ENCODE results near the gene UMODL1.
A peak's percentile ranks its signal among the peaks of the same experiment; 100 is the strongest.

Gene UMODL1

GRCh38 chr21:42094811-42095210 lies 23.7 kb downstream of the UMODL1 start:
- TF ChIP-seq CTCF (IDR thresholded peaks at IDR 0.05; ENCODE audit: low read depth, low read length, missing control alignments) = no peak
- no peak overlapping the region for H3K4me3 ChIP-seq (replicated peaks; ENCODE audit: low read depth, low read length)
- DNase-seq (ENCODE audit: extremely low read depth, low read depth) = no peak

DNA sequence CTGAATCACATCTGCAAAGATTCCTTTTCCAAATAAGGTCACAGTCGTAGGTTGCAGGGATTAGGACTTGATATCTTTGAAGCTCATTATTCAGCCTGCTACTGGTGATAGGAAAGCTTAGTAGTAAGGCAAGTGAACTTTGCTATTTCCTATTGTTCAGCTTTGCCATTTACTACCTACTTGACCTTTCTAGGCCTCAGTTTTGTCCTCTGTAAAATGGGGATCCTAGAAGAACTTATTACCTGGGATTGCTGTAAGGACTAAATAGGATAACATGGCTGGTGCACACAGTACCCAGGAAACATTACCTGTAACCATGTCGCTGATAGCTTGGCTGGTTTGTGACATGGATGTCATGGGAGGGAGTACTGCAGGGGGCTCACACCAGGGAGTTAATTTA lies 24.5 kb downstream of the UMODL1 start:
- no peak overlapping the region for H3K4me3 ChIP-seq (replicated peaks; ENCODE audit: low read depth, low read length)
- no peak for DNase-seq (ENCODE audit: extremely low read depth, low read depth)
- no peak for TF ChIP-seq CTCF (IDR thresholded peaks at IDR 0.05; ENCODE audit: low read depth, low read length, missing control alignments)

- DNase-seq (ENCODE audit: extremely low read depth, low read depth) = no peak
- TF ChIP-seq CTCF (IDR thresholded peaks at IDR 0.05; ENCODE audit: low read depth, low read length, missing control alignments) = no peak
- H3K4me3 ChIP-seq (replicated peaks; ENCODE audit: low read depth, low read length) = no peak overlapping the region
Observed at GRCh38 chr21:42096566-42096965, 25.4 kb downstream of the UMODL1 start.

GRCh38 chr21:42097274-42097673 lies 26.2 kb downstream of the UMODL1 start:
- DNase-seq (ENCODE audit: extremely low read depth, low read depth) = no peak
- TF ChIP-seq CTCF (IDR thresholded peaks at IDR 0.05; ENCODE audit: low read depth, low read length, missing control alignments) = no peak
- H3K4me3 ChIP-seq (replicated peaks; ENCODE audit: low read depth, low read length) = no peak overlapping the region

- no peak overlapping the region for H3K4me3 ChIP-seq (replicated peaks; ENCODE audit: low read depth, low read length)
- no peak for TF ChIP-seq CTCF (IDR thresholded peaks at IDR 0.05; ENCODE audit: low read depth, low read length, missing control alignments)
- DNase-seq (ENCODE audit: extremely low read depth, low read depth) = peak; percentile 86
Observed at GRCh38 chr21:42097860-42098454, 26.8 kb downstream of the UMODL1 start.

DNA sequence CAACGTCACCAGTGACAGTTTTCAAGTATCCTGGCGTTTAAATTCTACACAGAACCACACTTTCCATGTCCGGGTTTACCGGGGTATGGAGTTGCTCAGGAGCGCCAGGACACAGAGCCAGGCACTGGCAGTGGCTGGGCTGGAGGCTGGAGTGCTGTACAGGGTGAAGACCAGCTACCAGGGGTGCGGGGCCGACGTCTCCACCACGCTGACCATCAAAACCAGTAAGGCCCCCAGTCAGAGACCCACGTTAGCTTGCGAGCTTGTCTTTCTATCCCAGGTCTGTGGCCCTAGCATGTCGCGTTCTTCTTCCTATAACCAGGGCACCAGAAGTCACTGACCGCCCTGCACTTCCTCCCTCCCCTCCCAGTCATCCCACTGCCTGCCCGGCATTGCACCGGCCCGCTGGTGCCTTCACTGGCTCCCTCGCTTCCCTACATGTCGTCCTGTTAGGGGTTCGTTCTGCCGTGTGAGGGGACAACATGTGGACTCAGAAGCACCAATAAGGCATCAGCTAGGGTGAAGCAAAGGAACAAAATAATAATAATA lies 27.9 kb downstream of the UMODL1 start:
- no peak for DNase-seq (ENCODE audit: extremely low read depth, low read depth)
- no peak for TF ChIP-seq CTCF (IDR thresholded peaks at IDR 0.05; ENCODE audit: low read depth, low read length, missing control alignments)
- H3K4me3 ChIP-seq (replicated peaks; ENCODE audit: low read depth, low read length) = no peak overlapping the region

GRCh38 chr21:42101246-42101645 lies 30.1 kb downstream of the UMODL1 start:
- TF ChIP-seq CTCF (IDR thresholded peaks at IDR 0.05; ENCODE audit: low read depth, low read length, missing control alignments) = no peak
- no peak for DNase-seq (ENCODE audit: extremely low read depth, low read depth)
- no peak overlapping the region for H3K4me3 ChIP-seq (replicated peaks; ENCODE audit: low read depth, low read length)
